Stimulated activated CD8-positive, alpha-beta memory T cell treated with anti-CD3 and anti-CD28 coated beads, Interleukin-2, amount 100 ng/mL, for 1 hour (primary cell): Measurements from ENCODE around the gene FOXD2.

Source experiments
- DNase-seq, 2 donors: peaks; one replicate each; pipeline ENCODE4 v3.0.0-alpha.2; 2020; ENCODE audit warnings: low read depth in 2 of 2

The FOXD2 gene

GRCh38 chr1:47417170-47418044 lies 20.4 kb upstream of the FOXD2 start:
- DNase-seq = no peak

GRCh38 chr1:47418122-47418521 lies 19.7 kb upstream of the FOXD2 start:
- DNase-seq = no peak

GRCh38 chr1:47418681-47419325 lies 19.0 kb upstream of the FOXD2 start:
- DNase-seq = no peak

GRCh38 chr1:47420547-47420946 lies 17.3 kb upstream of the FOXD2 start:
- DNase-seq = no peak

GRCh38 chr1:47423872-47424271 lies 14.0 kb upstream of the FOXD2 start:
- no peak for DNase-seq

- no peak for DNase-seq
Observed at GRCh38 chr1:47424336-47424982, 13.4 kb upstream of the FOXD2 start.

- no peak for DNase-seq
Observed at GRCh38 chr1:47431534-47431933, 6.3 kb upstream of the FOXD2 start.

GRCh38 chr1:47432071-47433036 lies 5.5 kb upstream of the FOXD2 start:
- DNase-seq = peak in 1 of 2 donors; percentile 30

- DNase-seq = no peak
Observed at GRCh38 chr1:47433037-47433421, 4.8 kb upstream of the FOXD2 start.

- no peak for DNase-seq
Observed at GRCh38 chr1:47433477-47434050, 4.3 kb upstream of the FOXD2 start.

GRCh38 chr1:47434051-47434842 lies 3.6 kb upstream of the FOXD2 start:
- DNase-seq = no peak

- no peak for DNase-seq
Observed at GRCh38 chr1:47435506-47436303, 2.1 kb upstream of the FOXD2 start.

GRCh38 chr1:47436304-47436978 lies 1.4 kb upstream of the FOXD2 start:
- peak; percentile 54 to 57 for DNase-seq

GRCh38 chr1:47436979-47437446 lies 831 bp upstream of the FOXD2 start:
- no peak for DNase-seq

- no peak for DNase-seq
Observed at GRCh38 chr1:47438165-47439016, 547 bp downstream of the FOXD2 start.

GRCh38 chr1:47439017-47439818 lies 1.4 kb downstream of the FOXD2 start:
- no peak for DNase-seq
